Mammary epithelial cell (primary cell): ENCODE measurements around the gene INO80.

Experiments used
- EZH2 ChIP-seq: IDR thresholded peaks from 2 replicates; pipeline ENCODE4 v1.6.1; 2012; ENCODE audit warnings: low read length, inconsistent platforms, borderline replicate concordance
- TF ChIP-seq, protein P1 (sequence below), 2 donors: IDR thresholded peaks in 1 of 2; conservative IDR thresholded peaks in 1 of 2; 2 replicates each; pipeline ENCODE4 v1.5.1; 2011 to 2012; ENCODE audit warnings: inconsistent platforms in 2 of 2, low read length in 2 of 2, mild to moderate bottlenecking in 2 of 2, control low read depth in 1 of 2, low read depth in 1 of 2; ENCODE audit not compliant: insufficient read depth in 1 of 2; ENCODE audit errors: extremely low read depth in 1 of 2

DNA sequence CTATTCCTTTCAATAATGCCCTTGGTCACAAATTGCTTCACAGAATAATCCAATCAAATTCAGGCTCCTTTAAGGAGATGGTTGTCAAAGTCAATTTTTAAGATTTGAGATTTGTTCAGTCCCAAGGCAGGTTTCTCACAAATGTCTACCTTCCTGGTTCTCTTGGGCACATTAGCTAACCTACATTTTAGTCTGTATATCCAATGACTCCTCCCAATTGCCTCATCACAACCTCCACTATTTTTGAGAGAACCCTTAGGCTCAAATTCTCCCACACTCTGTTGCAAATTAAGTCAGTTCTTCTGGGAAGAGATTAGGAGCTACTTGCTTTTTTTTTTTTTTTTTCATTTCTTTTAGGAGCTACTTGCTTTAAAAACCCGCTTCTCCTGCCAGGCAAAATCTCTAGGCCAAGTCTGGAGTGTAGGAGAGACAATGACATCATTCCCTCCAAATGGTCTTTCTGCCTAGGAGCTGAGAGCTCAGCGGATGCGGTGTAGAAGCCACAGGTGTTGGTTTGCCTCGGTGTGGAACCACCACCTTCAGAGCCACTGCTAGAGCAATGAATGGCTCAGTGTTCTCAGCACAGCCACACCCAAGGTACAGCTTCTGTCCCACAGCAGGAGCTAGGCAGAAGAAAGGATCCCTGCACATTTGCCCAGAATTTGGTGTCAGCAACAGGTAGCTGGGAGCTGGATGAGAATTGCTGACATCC, 10.0 kb upstream of the INO80 start:
- TF ChIP-seq, protein P1, sequence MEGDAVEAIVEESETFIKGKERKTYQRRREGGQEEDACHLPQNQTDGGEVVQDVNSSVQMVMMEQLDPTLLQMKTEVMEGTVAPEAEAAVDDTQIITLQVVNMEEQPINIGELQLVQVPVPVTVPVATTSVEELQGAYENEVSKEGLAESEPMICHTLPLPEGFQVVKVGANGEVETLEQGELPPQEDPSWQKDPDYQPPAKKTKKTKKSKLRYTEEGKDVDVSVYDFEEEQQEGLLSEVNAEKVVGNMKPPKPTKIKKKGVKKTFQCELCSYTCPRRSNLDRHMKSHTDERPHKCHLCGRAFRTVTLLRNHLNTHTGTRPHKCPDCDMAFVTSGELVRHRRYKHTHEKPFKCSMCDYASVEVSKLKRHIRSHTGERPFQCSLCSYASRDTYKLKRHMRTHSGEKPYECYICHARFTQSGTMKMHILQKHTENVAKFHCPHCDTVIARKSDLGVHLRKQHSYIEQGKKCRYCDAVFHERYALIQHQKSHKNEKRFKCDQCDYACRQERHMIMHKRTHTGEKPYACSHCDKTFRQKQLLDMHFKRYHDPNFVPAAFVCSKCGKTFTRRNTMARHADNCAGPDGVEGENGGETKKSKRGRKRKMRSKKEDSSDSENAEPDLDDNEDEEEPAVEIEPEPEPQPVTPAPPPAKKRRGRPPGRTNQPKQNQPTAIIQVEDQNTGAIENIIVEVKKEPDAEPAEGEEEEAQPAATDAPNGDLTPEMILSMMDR (conservative IDR thresholded peaks at IDR 0.05 in 1 of 2, IDR thresholded peaks at IDR 0.05 in 1 of 2; ENCODE audit: extremely low read depth in 1 of 2, insufficient read depth in 1 of 2, low read depth in 1 of 2, low read length in 2 of 2) = no peak
- no peak for TF ChIP-seq EZH2
